Progenitor cell of endocrine pancreas (in vitro differentiated cells): Measurements from ENCODE around the gene ZNF134. TPM values are rescaled to one million over a fixed set of nuclear protein-coding genes. Genes with fewer than 3 reads are reported as not detected.

ENCODE experiments used
- DNase-seq: peaks from one replicate; pipeline ENCODE4 v3.0.0; 2021; ENCODE audit warnings: low spot score; ENCODE audit not compliant: unreplicated experiment
- H3K27ac Mint-ChIP-seq: 2 replicates; pipeline ENCODE4 v1.8.0; 2021; ENCODE audit warnings: mild to moderate bottlenecking, moderate library complexity, mixed read lengths
- H3K27me3 Mint-ChIP-seq: 2 replicates; pipeline ENCODE4 v1.8.0; 2021; ENCODE audit warnings: mixed read lengths
- H3K36me3 Mint-ChIP-seq: 2 replicates; pipeline ENCODE4 v1.8.0; 2022; ENCODE audit warnings: mixed read lengths; ENCODE audit not compliant: insufficient read depth
- H3K4me1 Mint-ChIP-seq: 2 replicates; pipeline ENCODE4 v1.8.0; 2021; ENCODE audit warnings: low read depth, mixed read lengths
- H3K4me3 Mint-ChIP-seq: 2 replicates; pipeline ENCODE4 v1.8.0; 2021; ENCODE audit warnings: low read depth, mild to moderate bottlenecking, moderate library complexity, mixed read lengths
- H3K9me3 Mint-ChIP-seq: 2 replicates; pipeline ENCODE4 v1.8.0; 2021; ENCODE audit warnings: low read depth, mixed read lengths
- total RNA-seq: library from RNA; stranded (reverse); gene quantifications from 2 replicates; pipeline ENCODE4 v1.2.1, GENCODE V29; 2021
- TF ChIP-seq, protein P1 (sequence below): fragments of 200-600 bp; sonication (generic); IDR thresholded peaks from one replicate; pipeline ENCODE4 v1.5.0; 2021; ENCODE audit warnings: antibody characterized with exemption, mild to moderate bottlenecking; ENCODE audit not compliant: unreplicated experiment

Gene ZNF134
- total RNA-seq, 1 donor from 2014 or later: 24.9 TPM

DNA sequence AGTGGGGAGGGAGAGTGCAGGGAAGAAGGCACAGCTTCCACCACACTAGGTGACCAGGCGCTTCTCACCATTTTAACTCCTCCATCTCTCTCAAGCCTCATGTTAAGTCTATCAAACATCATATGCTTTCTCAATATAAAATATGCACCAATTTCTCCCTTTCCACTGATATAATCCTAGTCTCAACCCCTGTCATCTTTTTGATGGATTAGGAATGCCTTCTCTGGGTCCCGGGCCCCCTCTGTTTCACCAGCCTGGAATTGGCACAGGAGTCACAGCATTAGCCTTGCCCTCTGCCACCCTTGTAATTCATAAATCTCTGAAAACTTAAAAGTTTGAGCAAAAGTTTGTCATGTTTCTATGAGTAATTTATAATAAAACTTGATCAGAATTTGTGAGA, 54.6 kb downstream of the ZNF134 start, which contains the start of gene ZSCAN4:
Gene ZSCAN4, plus strand, starts transcription at position 301 of the 400 bp plus-strand sequence. CDS start 7,211 bp downstream, outside the sequence.
- peaks cover 26% of the 10 kb centered on the region for H3K27me3 Mint-ChIP-seq
- TF ChIP-seq, protein P1, sequence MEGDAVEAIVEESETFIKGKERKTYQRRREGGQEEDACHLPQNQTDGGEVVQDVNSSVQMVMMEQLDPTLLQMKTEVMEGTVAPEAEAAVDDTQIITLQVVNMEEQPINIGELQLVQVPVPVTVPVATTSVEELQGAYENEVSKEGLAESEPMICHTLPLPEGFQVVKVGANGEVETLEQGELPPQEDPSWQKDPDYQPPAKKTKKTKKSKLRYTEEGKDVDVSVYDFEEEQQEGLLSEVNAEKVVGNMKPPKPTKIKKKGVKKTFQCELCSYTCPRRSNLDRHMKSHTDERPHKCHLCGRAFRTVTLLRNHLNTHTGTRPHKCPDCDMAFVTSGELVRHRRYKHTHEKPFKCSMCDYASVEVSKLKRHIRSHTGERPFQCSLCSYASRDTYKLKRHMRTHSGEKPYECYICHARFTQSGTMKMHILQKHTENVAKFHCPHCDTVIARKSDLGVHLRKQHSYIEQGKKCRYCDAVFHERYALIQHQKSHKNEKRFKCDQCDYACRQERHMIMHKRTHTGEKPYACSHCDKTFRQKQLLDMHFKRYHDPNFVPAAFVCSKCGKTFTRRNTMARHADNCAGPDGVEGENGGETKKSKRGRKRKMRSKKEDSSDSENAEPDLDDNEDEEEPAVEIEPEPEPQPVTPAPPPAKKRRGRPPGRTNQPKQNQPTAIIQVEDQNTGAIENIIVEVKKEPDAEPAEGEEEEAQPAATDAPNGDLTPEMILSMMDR: no peak
- no peaks in the 10 kb centered on the region for H3K9me3 Mint-ChIP-seq
- no peak within 1 kb of the TSS for H3K4me3 Mint-ChIP-seq
- DNase-seq: no peak
- no peaks in the 10 kb centered on the region for H3K36me3 Mint-ChIP-seq
- H3K4me1 Mint-ChIP-seq: no peaks in the 10 kb centered on the region
- H3K27ac Mint-ChIP-seq: no peak within 1 kb of the TSS

DNA sequence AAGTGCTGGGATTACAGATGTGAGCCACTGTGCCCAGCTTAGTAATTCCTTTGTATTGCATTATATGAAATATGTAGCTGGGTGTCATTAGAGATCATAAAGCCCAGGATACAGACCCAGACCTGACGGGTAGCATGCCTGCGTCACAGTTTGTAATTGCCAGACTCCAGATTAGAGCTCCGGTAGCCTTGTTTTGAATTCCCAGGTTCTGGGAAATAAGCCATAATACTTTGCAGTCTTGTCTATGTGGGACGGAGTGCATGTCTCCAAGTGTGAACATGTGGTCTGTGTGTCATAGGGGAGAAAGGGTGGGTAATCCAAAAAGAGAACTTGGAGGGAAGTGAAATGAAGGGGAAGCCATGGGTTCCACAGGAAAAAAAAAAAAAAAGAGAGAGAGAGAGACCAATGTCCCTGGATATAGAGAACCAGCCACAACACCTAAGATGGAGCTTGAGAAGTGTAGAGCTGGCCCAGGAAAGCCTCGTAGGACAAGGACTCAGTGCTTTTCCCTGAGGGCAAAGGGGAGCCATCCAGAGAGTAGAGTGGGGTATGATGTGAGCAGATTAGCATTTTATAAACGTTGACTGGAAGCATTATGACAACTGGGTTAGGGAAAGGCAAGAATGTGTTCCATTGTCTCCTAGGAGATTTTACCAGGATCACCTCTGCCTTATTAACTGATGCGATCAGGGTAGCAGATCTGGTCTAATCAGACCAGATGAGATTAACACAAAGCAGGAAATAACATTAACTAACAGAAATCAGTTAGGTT, 57.3 kb downstream of the ZNF134 start:
- H3K4me3 Mint-ChIP-seq: no peak overlapping the region
- TF ChIP-seq, protein P1: no peak
- H3K4me1 Mint-ChIP-seq: no peaks in the 10 kb centered on the region
- DNase-seq: no peak
- no peaks in the 10 kb centered on the region for H3K9me3 Mint-ChIP-seq
- H3K27me3 Mint-ChIP-seq: peaks cover 31% of the 10 kb centered on the region
- H3K27ac Mint-ChIP-seq: no peak overlapping the region
- no peaks in the 10 kb centered on the region for H3K36me3 Mint-ChIP-seq

DNA sequence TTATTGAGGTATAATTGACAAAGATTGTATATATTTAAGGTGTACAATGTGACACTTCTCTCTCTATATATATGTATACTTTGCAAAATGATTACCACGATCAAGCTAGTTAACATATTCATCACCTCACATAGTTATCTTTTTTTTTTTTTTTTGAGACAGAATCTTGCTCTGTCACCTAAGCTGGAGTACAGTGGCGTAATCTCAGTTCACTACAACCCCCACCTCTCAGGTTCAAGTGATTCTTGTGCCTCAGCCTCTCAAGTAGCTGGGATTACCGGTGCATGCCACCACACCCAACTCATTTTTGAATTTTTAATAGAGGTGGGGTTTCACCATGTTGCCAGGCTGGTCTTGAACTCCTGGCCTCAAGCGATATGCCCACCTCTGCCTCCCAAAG, 58.4 kb downstream of the ZNF134 start:
- Mint-ChIP-seq H3K4me1 (no peaks in the 10 kb centered on the region), H3K4me3 (no peak overlapping the region), H3K36me3 (no peaks in the 10 kb centered on the region), H3K27me3 (peaks cover 36% of the 10 kb centered on the region), H3K27ac (no peak overlapping the region), H3K9me3 (no peaks in the 10 kb centered on the region)
- TF ChIP-seq, protein P1: no peak
- DNase-seq: no peak

Other genes starting within 250 kb of the ZNF134 start
- 30.7 and 31.9 TPM in 2 replicates for gene ZNF548, start 224.4 kb upstream of the ZNF134 start, total RNA-seq
- gene ZNF17, start 203.1 kb upstream of the ZNF134 start, total RNA-seq: 14.7 and 17.7 TPM in 2 replicates
- 25.1 and 32.7 TPM in 2 replicates for gene ZNF749, start 178.9 kb upstream of the ZNF134 start, total RNA-seq
- 0.64 and 0.84 TPM in 2 replicates for gene VN1R1, start 157.1 kb upstream of the ZNF134 start, total RNA-seq
- 7.3 and 10.1 TPM in 2 replicates for gene ZNF772, start 136.7 kb upstream of the ZNF134 start, total RNA-seq
- gene ZNF419, start 126.5 kb upstream of the ZNF134 start, total RNA-seq: 20.3 and 23.4 TPM in 2 replicates
- gene ZNF773, start 114.3 kb upstream of the ZNF134 start, total RNA-seq: 8.4 and 8.7 TPM in 2 replicates
- 11.5 and 11.6 TPM in 2 replicates for gene ZNF549, start 86.9 kb upstream of the ZNF134 start, total RNA-seq
- 15.7 and 15.9 TPM in 2 replicates for gene ZNF550, start 54.4 kb upstream of the ZNF134 start, total RNA-seq
- 7.2 and 8.6 TPM in 2 replicates for gene ZNF416, start 35.3 kb upstream of the ZNF134 start, total RNA-seq
- gene ZIK1, start 30.1 kb upstream of the ZNF134 start, total RNA-seq: 12.9 and 13.7 TPM in 2 replicates
- 4.4 and 4.9 TPM in 2 replicates for gene ZNF530, start 14.4 kb upstream of the ZNF134 start, total RNA-seq
- 25.1 and 26.0 TPM in 2 replicates for gene ZNF211, start 18.9 kb downstream of the ZNF134 start, total RNA-seq
- gene ZSCAN4, start 54.7 kb downstream of the ZNF134 start, total RNA-seq: not detected in 2 replicates
- 10.9 and 13.6 TPM in 2 replicates for gene ZNF551, start 67.7 kb downstream of the ZNF134 start, total RNA-seq
- gene ZNF154, start 95.0 kb downstream of the ZNF134 start, total RNA-seq: 39.0 and 43.3 TPM in 2 replicates
- 11.7 and 15.4 TPM in 2 replicates for gene ZNF671, start 113.4 kb downstream of the ZNF134 start, total RNA-seq
- 32.8 and 35.3 TPM in 2 replicates for gene ZNF776, start 132.6 kb downstream of the ZNF134 start, total RNA-seq
- 33.1 and 33.2 TPM in 2 replicates for gene ZNF586, start 155.4 kb downstream of the ZNF134 start, total RNA-seq
- gene ZNF552, start 200.7 kb downstream of the ZNF134 start, total RNA-seq: 27.2 and 27.9 TPM in 2 replicates
- gene ZNF587B, start 216.1 kb downstream of the ZNF134 start, total RNA-seq: 24.9 and 29.8 TPM in 2 replicates
- 88.4 and 93.7 TPM in 2 replicates for gene ZNF587, start 235.6 kb downstream of the ZNF134 start, total RNA-seq